ENCODE measurements around the gene CHPF. TPM values are rescaled to one million over a fixed set of nuclear protein-coding genes. Genes with fewer than 3 reads are reported as not detected.

CHPF gene
- total RNA-seq, 1 experiment from 2014 or later: 139 TPM

- Histone ChIP-seq H3K9me3 (ENCODE audit: low read length) (no peaks in the 10 kb centered on the region), H2AFZ (ENCODE audit: low read length) (no peak overlapping the region), H3K9me2 (replicated peaks; ENCODE audit: low read length) (no peaks in the 10 kb centered on the region), H4K20me1 (ENCODE audit: low read length) (no peaks in the 10 kb centered on the region), H3F3A (ENCODE audit: low read length, unreplicated experiment) (no peaks in the 10 kb centered on the region), H3K4me3 (ENCODE audit: low read length) (no peak overlapping the region), H3K27me3 (ENCODE audit: low read length) (peaks cover 47% of the 10 kb centered on the region), H3K4me2 (ENCODE audit: low read length) (no peak overlapping the region), H3K36me3 (ENCODE audit: low read depth, low read length) (no peaks in the 10 kb centered on the region), H3K9ac (ENCODE audit: low read length) (no peak overlapping the region), H3K4me1 (ENCODE audit: insufficient read depth, low read length) (no peaks in the 10 kb centered on the region; the same call in 1 of the 2 replicates), H3K79me2 (ENCODE audit: low read length) (no peaks in the 10 kb centered on the region), H3K27ac (ENCODE audit: low read length) (no peak overlapping the region)
- no peak for DNase-seq
- TF ChIP-seq, protein P1, sequence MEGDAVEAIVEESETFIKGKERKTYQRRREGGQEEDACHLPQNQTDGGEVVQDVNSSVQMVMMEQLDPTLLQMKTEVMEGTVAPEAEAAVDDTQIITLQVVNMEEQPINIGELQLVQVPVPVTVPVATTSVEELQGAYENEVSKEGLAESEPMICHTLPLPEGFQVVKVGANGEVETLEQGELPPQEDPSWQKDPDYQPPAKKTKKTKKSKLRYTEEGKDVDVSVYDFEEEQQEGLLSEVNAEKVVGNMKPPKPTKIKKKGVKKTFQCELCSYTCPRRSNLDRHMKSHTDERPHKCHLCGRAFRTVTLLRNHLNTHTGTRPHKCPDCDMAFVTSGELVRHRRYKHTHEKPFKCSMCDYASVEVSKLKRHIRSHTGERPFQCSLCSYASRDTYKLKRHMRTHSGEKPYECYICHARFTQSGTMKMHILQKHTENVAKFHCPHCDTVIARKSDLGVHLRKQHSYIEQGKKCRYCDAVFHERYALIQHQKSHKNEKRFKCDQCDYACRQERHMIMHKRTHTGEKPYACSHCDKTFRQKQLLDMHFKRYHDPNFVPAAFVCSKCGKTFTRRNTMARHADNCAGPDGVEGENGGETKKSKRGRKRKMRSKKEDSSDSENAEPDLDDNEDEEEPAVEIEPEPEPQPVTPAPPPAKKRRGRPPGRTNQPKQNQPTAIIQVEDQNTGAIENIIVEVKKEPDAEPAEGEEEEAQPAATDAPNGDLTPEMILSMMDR (conservative IDR thresholded peaks at IDR 0.05; ENCODE audit: low read depth, low read length): no peak
- no peak for TF ChIP-seq EZH2phosphoT487 (IDR thresholded peaks at IDR 0.05; ENCODE audit: borderline replicate concordance, low read length)
- no peak for TF ChIP-seq EZH2 (IDR thresholded peaks at IDR 0.05; ENCODE audit: low read length, unreplicated experiment)
- CTCF ChIA-PET: interaction anchor here (0.5 to 0.6 kb wide), 4 partner anchors 12 to 166 kb away, joined by 3 to 9 read pairs (median 4); no protein-coding TSS in a partner anchor
- POLR2A ChIA-PET (ENCODE audit: unreplicated experiment): interaction anchor here (0.6 kb wide), 1 partner anchor 9 kb away, joined by 6 read pairs; no protein-coding TSS in a partner anchor
- no TSS peak for BruUV-seq (replicated peaks)
- no peak for ATAC-seq
- intact Hi-C loops (cut with micrococcal nuclease): no loop called here
Measured at GRCh38 chr2:219511547-219512325, 31.9 kb downstream of the CHPF start.

DNA sequence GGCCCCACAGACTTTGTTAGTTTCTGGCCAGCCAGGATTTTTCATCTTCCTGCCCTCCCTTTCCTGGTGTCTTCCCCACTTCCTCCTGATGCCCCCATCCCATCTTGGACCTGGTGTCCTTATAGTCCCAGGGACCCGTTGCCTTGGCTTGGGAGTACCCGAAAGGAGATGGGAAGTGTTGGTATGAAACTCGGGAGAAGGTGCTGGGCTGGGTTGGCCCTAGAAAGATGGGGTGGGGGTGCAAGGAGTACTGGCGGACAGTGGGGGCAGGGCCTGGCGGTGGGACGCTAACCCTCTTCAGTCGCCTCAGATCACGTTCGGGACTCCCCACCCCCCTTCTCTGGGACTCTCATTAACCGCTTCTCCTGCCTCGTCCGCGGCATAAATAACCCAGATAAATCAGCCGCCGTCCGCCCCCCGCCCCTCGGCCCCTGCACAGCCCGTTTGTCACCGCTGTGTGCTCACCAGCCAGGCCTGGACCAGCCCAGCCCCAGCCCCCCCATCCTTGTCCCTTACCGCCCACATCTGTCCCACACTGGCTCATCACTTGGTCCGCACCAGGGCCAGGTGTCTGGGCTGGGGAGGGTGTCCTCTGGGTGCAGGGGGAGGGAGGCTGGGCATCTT, 33.0 kb downstream of the CHPF start:
- ChIA-PET CTCF (interaction anchor here (0.6 to 1.4 kb wide), 7 partner anchors 8 to 35 kb away, joined by 3 to 15 read pairs (median 7); partner anchors contain the start of gene GMPPA), POLR2A (ENCODE audit: unreplicated experiment) (no interaction called here)
- Histone ChIP-seq H3F3A (ENCODE audit: low read length, unreplicated experiment) (no peaks in the 10 kb centered on the region), H3K9me2 (replicated peaks; ENCODE audit: low read length) (no peaks in the 10 kb centered on the region), H3K27ac (ENCODE audit: low read length) (no peak overlapping the region), H3K4me1 (ENCODE audit: insufficient read depth, low read length) (no peaks in the 10 kb centered on the region; the same call in 1 of the 2 replicates), H3K4me2 (ENCODE audit: low read length) (peak overlapping the region; percentile 71), H3K9ac (ENCODE audit: low read length) (no peak overlapping the region), H3K4me3 (ENCODE audit: low read length) (no peak overlapping the region; the same call in 1 of the 2 replicates), H3K9me3 (ENCODE audit: low read length) (no peaks in the 10 kb centered on the region), H3K36me3 (ENCODE audit: low read depth, low read length) (no peaks in the 10 kb centered on the region), H2AFZ (ENCODE audit: low read length) (no peak overlapping the region), H3K79me2 (ENCODE audit: low read length) (no peaks in the 10 kb centered on the region), H3K27me3 (ENCODE audit: low read length) (peaks cover 47% of the 10 kb centered on the region), H4K20me1 (ENCODE audit: low read length) (no peaks in the 10 kb centered on the region)
- DNase-seq (no peak), ATAC-seq (no peak)
- no TSS peak for BruUV-seq (replicated peaks)
- no peak for TF ChIP-seq EZH2 (IDR thresholded peaks at IDR 0.05; ENCODE audit: low read length, unreplicated experiment)
- TF ChIP-seq, protein P1 (conservative IDR thresholded peaks at IDR 0.05; ENCODE audit: low read depth, low read length): 0 out of 2 replicates have a peak, but pooled peaks have one; percentile 6
- intact Hi-C loops (cut with micrococcal nuclease): no loop called here

All from PC-3 (cell line).